K562 (cell line): Measurements from ENCODE around the gene FABP7.

ENCODE experiments used
- TOE1 ChIP-seq, 2 experiments: fragments of 450-650 bp in 1 of 2; sonication (generic) in 1 of 2; formaldehyde crosslinking in 1 of 2; IDR thresholded peaks; 2 replicates each; pipeline versions ENCODE4 v1.7.1 to v1.8.0; 2016 to 2022; ENCODE audit warnings: borderline replicate concordance in 2 of 2, mild to moderate bottlenecking in 2 of 2, antibody characterized with exemption in 1 of 2, inconsistent platforms in 1 of 2, low read depth in 1 of 2, missing genetic modification reagents in 1 of 2, moderate library complexity in 1 of 2
- YY1 ChIP-seq, 3 experiments: IDR thresholded peaks; 2 replicates each; pipeline ENCODE4 v1.6.1; 2011; ENCODE audit warnings: low read length in 2 of 3, mild to moderate bottlenecking in 2 of 3, moderate library complexity in 2 of 3, borderline replicate concordance in 1 of 3, control low read depth in 1 of 3, low read depth in 1 of 3; ENCODE audit not compliant: insufficient read depth in 3 of 3, insufficient replicate concordance in 2 of 3, control insufficient read depth in 1 of 3, insufficient read length in 1 of 3; ENCODE audit errors: extremely low read depth in 1 of 3
- TF ChIP-seq, protein P1 (sequence below): fragments of 250-450 bp; sonication (Bioruptor Pico); IDR thresholded peaks from 2 replicates; pipeline ENCODE4 v1.5.0; 2020; ENCODE audit warnings: mild to moderate bottlenecking, borderline replicate concordance

DNA sequence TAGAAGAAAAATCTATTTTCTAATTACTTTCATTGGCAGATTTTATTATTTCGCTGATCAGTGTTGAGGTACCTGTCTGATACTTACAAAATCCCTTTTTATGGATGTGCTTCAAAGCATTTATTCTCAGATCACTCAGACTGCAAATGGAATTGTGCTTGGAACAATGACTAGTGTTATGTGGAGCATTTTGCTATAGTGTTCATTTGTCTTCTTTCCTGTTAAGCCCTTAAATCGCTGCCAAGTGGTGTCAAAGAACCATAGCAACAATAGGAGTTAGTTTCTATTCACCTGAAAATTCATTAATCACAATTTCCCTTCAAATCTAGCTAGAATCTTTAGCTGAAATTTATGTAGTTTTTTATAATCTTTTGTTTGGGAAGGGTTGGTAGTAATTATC lies 39.4 kb downstream of the FABP7 start:
- TF ChIP-seq, protein P1, sequence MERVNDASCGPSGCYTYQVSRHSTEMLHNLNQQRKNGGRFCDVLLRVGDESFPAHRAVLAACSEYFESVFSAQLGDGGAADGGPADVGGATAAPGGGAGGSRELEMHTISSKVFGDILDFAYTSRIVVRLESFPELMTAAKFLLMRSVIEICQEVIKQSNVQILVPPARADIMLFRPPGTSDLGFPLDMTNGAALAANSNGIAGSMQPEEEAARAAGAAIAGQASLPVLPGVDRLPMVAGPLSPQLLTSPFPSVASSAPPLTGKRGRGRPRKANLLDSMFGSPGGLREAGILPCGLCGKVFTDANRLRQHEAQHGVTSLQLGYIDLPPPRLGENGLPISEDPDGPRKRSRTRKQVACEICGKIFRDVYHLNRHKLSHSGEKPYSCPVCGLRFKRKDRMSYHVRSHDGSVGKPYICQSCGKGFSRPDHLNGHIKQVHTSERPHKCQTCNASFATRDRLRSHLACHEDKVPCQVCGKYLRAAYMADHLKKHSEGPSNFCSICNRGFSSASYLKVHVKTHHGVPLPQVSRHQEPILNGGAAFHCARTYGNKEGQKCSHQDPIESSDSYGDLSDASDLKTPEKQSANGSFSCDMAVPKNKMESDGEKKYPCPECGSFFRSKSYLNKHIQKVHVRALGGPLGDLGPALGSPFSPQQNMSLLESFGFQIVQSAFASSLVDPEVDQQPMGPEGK (CRISPR knock-in tag), result no peak
- TF ChIP-seq YY1 (IDR thresholded peaks at IDR 0.05; ENCODE audit: borderline replicate concordance in 1 of 3, control insufficient read depth in 1 of 3, extremely low read depth in 1 of 3, insufficient read depth in 3 of 3, insufficient read length in 1 of 3, insufficient replicate concordance in 2 of 3, low read depth in 1 of 3, low read length in 2 of 3) (no peak), TOE1 (IDR thresholded peaks at IDR 0.05; ENCODE audit: borderline replicate concordance) (no peak), TOE1 (CRISPR knock-in tag; IDR thresholded peaks at IDR 0.05; ENCODE audit: borderline replicate concordance, low read depth) (no peak)
